DMS153 (cell line): Measurements from ENCODE around the gene L3MBTL4.
"Not testable (repeated sequence)": the region's sequence is repeated elsewhere in the genome, so short reads cannot be mapped to it uniquely, and the experiment has no call there.

Experiments
- DNase-seq: peaks from one replicate; lab custom pipeline; 2025; lab: John Stamatoyannopoulos, UW

L3MBTL4 gene

GRCh38 chr18:6414723-6415417, at the start of gene L3MBTL4:
Gene L3MBTL4, minus strand, starts transcription at chr18:6414911. Its CDS starts 103,286 bp downstream, at chr18:6311625.
- DNase-seq, result no peak

- no peak for DNase-seq
Observed at GRCh38 chr18:6452194-6452593, 37.5 kb upstream of the L3MBTL4 start.

- DNase-seq, result no peak
Observed at GRCh38 chr18:6449213-6449612, 34.5 kb upstream of the L3MBTL4 start.

GRCh38 chr18:6444466-6445228, 29.9 kb upstream of the L3MBTL4 start:
- no peak for DNase-seq

- no peak for DNase-seq
Observed at GRCh38 chr18:6441200-6441599, 26.5 kb upstream of the L3MBTL4 start.

GRCh38 chr18:6437937-6438818, 23.5 kb upstream of the L3MBTL4 start:
- DNase-seq, result no peak

- DNase-seq, result no peak
Observed at GRCh38 chr18:6435731-6436130, 21.0 kb upstream of the L3MBTL4 start.

GRCh38 chr18:6434987-6435709, 20.4 kb upstream of the L3MBTL4 start:
- no peak for DNase-seq

- DNase-seq, result no peak
Observed at GRCh38 chr18:6434481-6434880, 19.8 kb upstream of the L3MBTL4 start.

- no peak for DNase-seq
Observed at GRCh38 chr18:6431659-6432318, 17.1 kb upstream of the L3MBTL4 start.

GRCh38 chr18:6428851-6429395, 14.2 kb upstream of the L3MBTL4 start:
- no peak for DNase-seq

- no peak for DNase-seq
Observed at GRCh38 chr18:6427286-6427685, 12.6 kb upstream of the L3MBTL4 start.

- DNase-seq, result no peak
Observed at GRCh38 chr18:6423289-6423688, 8.6 kb upstream of the L3MBTL4 start.

- DNase-seq, result no peak
Observed at GRCh38 chr18:6414118-6414722, 491 bp downstream of the L3MBTL4 start.

GRCh38 chr18:6413579-6414117, 1.1 kb downstream of the L3MBTL4 start:
- no peak for DNase-seq

- DNase-seq, result no peak
Observed at GRCh38 chr18:6412933-6413472, 1.7 kb downstream of the L3MBTL4 start.

GRCh38 chr18:6411382-6411781, 3.3 kb downstream of the L3MBTL4 start:
- no peak for DNase-seq

GRCh38 chr18:6409933-6410332, 4.8 kb downstream of the L3MBTL4 start:
- no peak for DNase-seq

GRCh38 chr18:6408543-6408942, 6.2 kb downstream of the L3MBTL4 start:
- not testable (repeated sequence) for DNase-seq

GRCh38 chr18:6406910-6407470, 7.7 kb downstream of the L3MBTL4 start:
- no peak for DNase-seq
